Natural killer cell treated with Interleukin-12 subunit alpha and Interleukin-12 subunit beta and Interleukin-15 and Interleukin-18, amount 100 ng/mL, for 72 hours (primary cell): ENCODE results near the gene KIF19. TPM values are rescaled to one million over a fixed set of nuclear protein-coding genes. Genes with fewer than 3 reads are reported as not detected.

Experiments
- ATAC-seq, 2 donors: fragments of 150-1000 bp; cut with Tn5 transposase in 1 of 2; sonication (Bioruptor Pico), chemical (Tn5 transposase) in 1 of 2; 2 replicates each; pipeline ENCODE4 v1.10.0; 2021
- DNase-seq: peaks from one replicate; pipeline ENCODE4 v3.0.0; 2022; ENCODE audit warnings: low spot score
- H3K27ac Mint-ChIP-seq, 2 donors: 1 replicate in 1 of 2; 2 replicates in 1 of 2; pipeline ENCODE4 v1.8.0; 2022; ENCODE audit warnings: mixed read lengths in 2 of 2, mild to moderate bottlenecking in 1 of 2, moderate library complexity in 1 of 2
- H3K27me3 Mint-ChIP-seq, 2 donors: 1 replicate in 1 of 2; 2 replicates in 1 of 2; pipeline ENCODE4 v1.8.0; 2022; ENCODE audit warnings: mixed read lengths in 2 of 2
- H3K36me3 Mint-ChIP-seq: one replicate; pipeline ENCODE4 v1.8.0; 2022; ENCODE audit warnings: mixed read lengths
- H3K4me1 Mint-ChIP-seq, 2 donors: 1 replicate in 1 of 2; 2 replicates in 1 of 2; pipeline ENCODE4 v1.8.0; 2022; ENCODE audit warnings: low read depth in 2 of 2, mixed read lengths in 2 of 2, mild to moderate bottlenecking in 1 of 2
- H3K4me3 Mint-ChIP-seq: one replicate; pipeline ENCODE4 v1.8.0; 2022; ENCODE audit warnings: mixed read lengths
- H3K9me3 Mint-ChIP-seq: 2 replicates; pipeline ENCODE4 v1.8.0; 2022; ENCODE audit warnings: mixed read lengths
- total RNA-seq, 2 donors: library from RNA; stranded (reverse); gene quantifications; one replicate each; pipeline ENCODE4 v1.2.3, GENCODE V29; 2022

Gene KIF19
- total RNA-seq, 2 donors from 2014 or later = 0.29 TPM; not detected in 1

DNA sequence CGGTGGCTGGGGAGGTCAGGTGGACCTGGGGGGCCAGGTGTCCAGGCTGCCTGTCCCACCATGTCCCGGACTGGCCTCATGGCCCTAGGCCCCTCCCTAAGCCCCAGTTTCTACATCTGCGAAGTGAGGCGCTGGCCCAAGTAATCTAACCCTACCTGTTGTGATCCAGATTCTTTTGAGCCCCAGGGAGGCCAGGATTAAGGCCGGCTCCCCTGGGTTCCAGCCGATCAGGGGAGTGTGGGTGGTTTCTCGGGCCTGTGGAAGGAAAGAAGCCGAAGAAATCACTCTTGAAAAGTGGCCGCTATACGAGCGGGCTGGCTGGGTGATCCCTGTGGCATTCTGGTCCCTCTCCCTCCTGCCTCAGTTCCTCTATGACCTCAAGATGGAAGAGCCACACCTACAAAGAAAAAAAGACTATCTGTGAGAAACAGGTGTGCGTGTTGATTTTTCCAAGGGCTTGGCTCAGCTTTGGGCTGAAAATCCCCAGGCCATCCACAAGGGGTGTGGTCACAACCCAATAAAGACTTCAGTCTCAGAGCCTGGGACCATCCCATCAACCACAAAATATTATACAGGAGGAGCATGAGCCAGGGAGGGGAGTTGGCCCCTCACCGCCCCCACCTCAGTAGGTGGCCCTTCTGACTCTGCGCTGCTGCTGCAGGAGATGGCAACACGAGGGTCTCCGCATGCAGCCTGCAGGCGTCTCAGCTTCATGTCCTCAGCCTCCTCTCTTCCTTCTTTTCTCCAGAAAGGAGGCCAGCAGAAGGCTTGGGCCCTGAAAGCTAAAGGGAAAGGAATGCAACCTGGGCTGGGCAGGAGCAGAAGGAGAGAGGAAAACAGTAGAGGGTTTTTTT lies 61.6 kb downstream of the KIF19 start:
- DNase-seq (peak; percentile 50), ATAC-seq (no peak)
- Mint-ChIP-seq H3K27ac (no peak overlapping the region), H3K27me3 (no peaks in the 10 kb centered on the region), H3K4me1 (peaks cover 0 to 5% of the 10 kb centered on the region in 2 donors), H3K36me3 (no peaks in the 10 kb centered on the region), H3K4me3 (no peak overlapping the region), H3K9me3 (no peaks in the 10 kb centered on the region)

DNA sequence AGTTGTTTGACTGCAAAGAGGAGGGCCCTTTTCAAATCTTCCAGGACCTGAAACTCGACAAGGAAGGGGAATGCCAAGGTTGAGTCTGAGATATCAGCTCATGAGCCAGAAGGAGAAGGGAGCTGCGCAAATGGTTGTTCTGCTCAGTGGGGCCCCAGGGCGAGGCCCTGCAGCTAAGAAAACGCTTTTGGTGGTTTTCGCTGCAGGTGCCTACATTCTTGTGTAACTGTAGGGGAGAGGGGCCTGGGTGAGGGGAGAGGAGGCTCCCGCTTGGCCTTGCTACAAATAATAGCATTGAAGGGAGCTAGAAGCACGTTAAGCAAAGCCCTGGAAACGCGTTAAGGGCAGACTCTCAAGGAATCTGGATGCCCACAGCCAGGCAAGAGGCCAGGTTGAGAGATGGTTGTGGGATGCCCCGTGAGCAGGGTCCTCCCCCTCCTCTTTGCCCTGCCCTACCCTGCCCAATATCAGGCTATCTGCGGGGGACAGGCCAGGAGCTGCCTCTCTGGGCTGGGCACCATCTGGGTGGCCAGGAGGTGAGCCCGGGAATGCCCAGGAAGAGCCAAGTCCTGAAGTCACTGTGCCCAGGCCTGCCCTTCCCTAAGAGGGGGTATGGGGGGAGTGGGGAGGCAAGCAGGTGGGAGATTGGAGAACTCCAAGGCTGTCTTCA lies 63.2 kb downstream of the KIF19 start:
- DNase-seq (peak; percentile 49), ATAC-seq (no peak)
- H3K9me3 Mint-ChIP-seq = no peaks in the 10 kb centered on the region
- no peaks in the 10 kb centered on the region for H3K36me3 Mint-ChIP-seq
- no peak overlapping the region for H3K4me3 Mint-ChIP-seq
- peaks cover 0 to 5% of the 10 kb centered on the region in 2 donors for H3K4me1 Mint-ChIP-seq
- H3K27ac Mint-ChIP-seq = no peak overlapping the region
- no peaks in the 10 kb centered on the region for H3K27me3 Mint-ChIP-seq

DNA sequence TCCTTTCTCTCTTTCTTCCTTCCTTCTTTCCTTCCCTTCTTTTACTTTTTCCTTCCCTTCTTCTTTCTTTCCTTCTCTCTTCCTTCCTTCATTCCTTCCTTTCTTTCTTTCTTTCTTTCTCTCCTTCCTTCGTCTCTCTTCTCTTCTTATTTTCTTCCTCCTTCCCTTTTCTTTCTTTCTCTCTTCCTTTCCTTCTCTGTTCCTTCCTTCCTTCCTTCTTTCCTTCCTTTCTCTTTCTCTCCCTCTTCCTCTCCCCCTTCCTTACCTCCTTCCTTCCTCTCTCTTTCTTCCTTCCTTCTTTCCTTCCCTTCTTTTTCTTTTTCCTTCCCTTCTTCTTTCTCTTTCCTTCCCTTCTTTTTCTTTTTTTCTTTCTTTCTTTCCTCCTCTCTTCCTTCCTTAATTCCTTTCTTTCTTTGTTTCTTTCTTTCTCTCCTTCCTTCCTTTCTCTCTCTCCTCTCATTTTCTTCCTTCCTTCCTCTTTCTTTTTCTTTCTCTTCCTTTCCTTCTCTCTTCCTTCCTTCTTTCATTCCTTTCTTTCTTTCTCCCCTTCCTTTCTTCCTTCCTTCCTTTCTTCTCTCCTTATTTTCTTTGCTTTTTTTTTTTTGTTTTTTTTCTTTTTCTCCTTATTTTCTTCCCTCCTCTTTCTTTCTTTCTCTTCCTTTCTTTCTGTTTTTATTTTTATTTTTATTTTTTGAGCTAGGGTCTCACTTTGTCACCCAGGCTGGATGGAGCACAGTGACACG lies 64.1 kb downstream of the KIF19 start:
- Mint-ChIP-seq H3K4me3 (no peak overlapping the region), H3K27ac (no peak overlapping the region), H3K27me3 (no peaks in the 10 kb centered on the region), H3K36me3 (no peaks in the 10 kb centered on the region), H3K4me1 (peaks cover 0 to 5% of the 10 kb centered on the region in 2 donors), H3K9me3 (no peaks in the 10 kb centered on the region)
- no peak for DNase-seq
- ATAC-seq = no peak

DNA sequence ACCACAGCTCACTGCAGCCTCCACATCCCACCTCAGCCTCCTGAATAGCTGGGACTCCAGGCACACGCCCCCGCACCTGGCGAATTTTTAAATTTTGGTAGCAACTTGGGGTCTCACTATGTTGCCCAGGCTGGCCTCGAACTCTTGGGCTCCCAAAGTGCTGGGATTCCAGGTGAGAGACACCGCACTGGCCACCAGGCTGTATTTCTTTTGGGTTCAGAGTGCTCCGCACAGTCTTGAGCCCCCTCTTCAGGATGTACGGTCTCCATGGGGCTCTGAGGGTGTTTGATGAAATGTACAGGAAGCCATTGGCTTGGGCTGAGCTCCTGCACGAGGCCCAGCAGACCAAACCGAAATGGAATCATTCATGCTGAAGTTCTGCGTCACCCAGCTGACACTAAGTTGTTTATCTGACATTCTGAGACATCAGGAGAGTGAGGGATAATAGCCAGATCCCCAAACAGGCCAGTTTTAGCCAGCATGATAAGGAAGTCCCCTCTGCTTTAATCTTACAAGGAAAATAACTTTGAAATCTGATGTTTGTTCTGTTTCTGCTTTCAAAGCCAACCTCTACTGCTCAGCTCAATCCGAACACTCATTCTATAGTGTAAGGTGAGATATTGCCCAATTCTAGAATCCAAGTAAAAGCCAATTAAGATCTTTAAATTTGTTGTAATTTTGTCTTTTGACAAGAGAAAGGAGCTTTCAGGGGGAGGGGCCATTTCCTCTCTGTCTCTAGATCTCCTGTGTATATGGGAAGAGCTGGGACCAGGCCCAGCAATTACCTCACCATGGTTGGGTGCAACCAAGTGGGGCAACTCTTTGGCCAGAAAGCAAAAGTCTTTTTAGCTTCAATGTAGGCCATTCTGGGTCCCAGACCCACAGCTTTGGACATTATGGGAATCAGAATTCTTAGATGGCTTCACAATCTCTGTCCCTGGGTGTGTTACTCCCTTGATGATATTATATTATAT lies 64.9 kb downstream of the KIF19 start:
- no peaks in the 10 kb centered on the region for H3K27me3 Mint-ChIP-seq
- H3K27ac Mint-ChIP-seq = no peak overlapping the region
- peaks cover 0 to 5% of the 10 kb centered on the region in 2 donors for H3K4me1 Mint-ChIP-seq
- no peaks in the 10 kb centered on the region for H3K36me3 Mint-ChIP-seq
- ATAC-seq (no peak), DNase-seq (peak; percentile 42)
- H3K9me3 Mint-ChIP-seq = no peaks in the 10 kb centered on the region
- no peak overlapping the region for H3K4me3 Mint-ChIP-seq

DNA sequence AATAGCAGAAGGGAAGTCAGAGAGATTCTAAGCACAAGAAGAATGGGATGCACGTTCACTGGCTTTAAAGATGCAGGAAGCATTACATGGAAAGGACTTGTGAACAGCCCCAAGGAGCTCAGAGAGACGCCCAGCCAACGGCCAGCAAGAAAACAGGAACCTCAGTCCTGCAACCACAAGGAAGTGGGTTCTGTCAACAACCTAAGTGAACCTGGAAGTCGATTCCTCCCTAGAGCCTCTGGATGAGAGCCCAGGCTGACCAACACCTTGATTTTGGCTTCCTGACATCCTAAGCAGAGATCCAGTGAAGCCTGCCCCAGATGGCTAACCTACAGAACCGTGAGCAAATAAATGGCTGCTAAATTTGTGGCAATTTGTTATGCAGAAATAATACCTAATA lies 65.7 kb downstream of the KIF19 start:
- DNase-seq (peak; percentile 20), ATAC-seq (no peak)
- Mint-ChIP-seq H3K27ac (no peak overlapping the region), H3K4me1 (peaks cover 0 to 5% of the 10 kb centered on the region in 2 donors), H3K36me3 (no peaks in the 10 kb centered on the region), H3K9me3 (no peaks in the 10 kb centered on the region), H3K4me3 (no peak overlapping the region), H3K27me3 (no peaks in the 10 kb centered on the region)

DNA sequence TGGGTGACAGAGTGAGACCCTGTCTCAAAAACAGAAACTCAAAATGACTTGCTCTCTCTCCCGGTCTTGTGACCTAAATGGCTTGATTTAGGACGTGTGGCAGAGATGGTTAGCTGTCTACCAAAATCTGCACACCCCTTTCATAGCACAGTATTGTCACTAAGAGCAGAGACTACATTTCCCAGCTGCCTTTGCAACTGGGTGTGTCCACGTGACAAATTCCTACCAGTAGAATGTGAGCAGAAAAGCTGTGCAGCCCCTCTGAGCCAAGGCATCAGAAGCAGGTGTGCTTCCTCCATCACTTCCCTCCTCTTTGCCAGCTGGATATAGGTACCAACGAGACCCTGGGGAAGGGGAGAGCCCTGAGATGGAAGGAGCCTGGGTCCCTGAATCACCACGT lies 66.8 kb downstream of the KIF19 start:
- Mint-ChIP-seq H3K4me1 (peaks cover 0 to 5% of the 10 kb centered on the region in 2 donors), H3K36me3 (no peaks in the 10 kb centered on the region), H3K27me3 (no peaks in the 10 kb centered on the region), H3K4me3 (no peak overlapping the region), H3K27ac (no peak overlapping the region), H3K9me3 (no peaks in the 10 kb centered on the region)
- ATAC-seq = no peak
- DNase-seq = no peak

DNA sequence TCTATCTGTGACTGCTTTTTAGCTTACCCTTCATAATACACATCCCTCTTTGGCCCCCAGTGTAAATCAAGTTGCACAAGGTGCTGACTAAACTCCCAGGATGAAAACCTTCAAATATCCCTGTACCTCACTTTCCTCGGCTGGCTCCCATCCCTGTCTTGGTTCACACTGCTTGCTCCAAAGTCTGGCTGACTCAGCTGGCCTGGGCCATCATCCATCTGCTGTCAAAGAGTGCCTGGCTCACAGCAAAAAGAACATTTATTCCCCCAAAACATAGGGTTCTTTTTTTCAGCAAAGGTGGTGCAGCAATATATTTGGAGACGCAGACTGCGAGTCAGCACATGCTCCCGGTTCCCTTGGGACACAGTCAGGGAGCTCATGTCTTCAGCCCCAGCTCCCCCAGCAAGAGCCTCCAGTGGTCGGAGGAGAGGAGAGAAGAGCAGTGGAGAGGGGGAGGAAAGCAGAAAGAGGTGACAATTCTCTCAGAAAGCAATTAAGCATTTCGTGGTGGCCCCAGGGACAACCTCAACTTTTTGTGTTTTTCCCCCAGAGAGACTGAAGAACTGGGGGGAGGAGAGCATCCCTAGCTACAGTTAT lies 67.4 kb downstream of the KIF19 start:
- DNase-seq (peak; percentile 13), ATAC-seq (no peak)
- Mint-ChIP-seq H3K9me3 (no peaks in the 10 kb centered on the region), H3K36me3 (no peaks in the 10 kb centered on the region), H3K27ac (no peak overlapping the region), H3K4me1 (peaks cover 0 to 5% of the 10 kb centered on the region in 2 donors), H3K27me3 (no peaks in the 10 kb centered on the region), H3K4me3 (no peak overlapping the region)

DNA sequence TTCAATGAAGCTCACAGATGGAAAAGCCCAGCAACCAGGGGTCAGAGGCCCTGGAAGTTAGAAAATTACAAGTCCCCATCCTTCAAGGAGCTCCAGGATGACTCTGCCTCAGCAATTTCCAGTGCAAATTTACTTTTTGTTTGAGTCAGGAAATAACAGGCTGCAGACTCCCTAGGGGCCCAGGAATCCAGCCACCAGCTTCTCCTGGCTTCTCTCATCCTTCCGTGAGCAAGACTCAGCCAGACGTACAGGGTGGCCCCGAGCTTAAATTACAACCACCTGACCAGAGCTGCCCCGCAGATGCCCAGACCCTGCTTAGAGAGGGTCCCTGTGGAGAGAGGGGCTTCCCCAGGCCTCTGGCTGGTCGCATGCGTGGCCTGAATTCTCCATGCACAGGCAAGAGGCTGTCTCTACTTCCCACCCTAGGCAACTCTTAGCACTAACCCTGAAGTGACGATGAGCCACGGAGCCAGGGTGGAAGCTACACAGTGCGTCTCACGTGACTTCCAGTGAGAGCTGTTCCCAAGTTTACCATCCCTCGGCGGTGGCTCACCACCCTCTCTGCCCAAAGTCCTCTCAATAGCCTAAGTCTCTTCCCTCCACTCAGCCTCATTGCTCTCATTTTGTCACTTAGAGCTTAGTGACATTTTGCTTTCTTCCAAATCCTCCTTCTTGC lies 68.4 kb downstream of the KIF19 start:
- DNase-seq (peak; percentile 60), ATAC-seq (no peak)
- Mint-ChIP-seq H3K4me3 (no peak overlapping the region), H3K27ac (peak overlapping the region in 1 of 2 donors; percentile 49), H3K4me1 (peaks cover 0 to 5% of the 10 kb centered on the region in 2 donors), H3K27me3 (no peaks in the 10 kb centered on the region), H3K36me3 (no peaks in the 10 kb centered on the region), H3K9me3 (no peaks in the 10 kb centered on the region)

DNA sequence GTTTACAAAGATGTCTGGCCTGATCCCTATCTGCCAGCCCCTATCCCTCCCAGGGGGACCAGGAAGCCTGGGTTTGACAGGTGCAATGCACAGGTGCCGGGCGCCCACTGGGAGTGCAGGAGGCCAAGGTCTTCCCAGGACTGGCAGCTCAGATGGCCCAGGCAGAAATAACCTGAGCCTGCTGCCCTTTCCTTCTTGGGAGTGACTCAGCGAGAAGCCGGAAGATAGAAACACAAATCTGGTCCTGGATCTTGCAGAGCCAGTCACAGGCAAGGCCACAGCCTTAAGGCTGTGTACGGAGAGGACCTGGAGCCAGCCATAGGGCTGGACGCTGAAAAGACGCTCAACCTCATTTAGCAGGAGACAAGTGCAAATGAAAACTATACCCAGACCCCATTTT lies 69.0 kb downstream of the KIF19 start:
- H3K4me3 Mint-ChIP-seq = no peak overlapping the region
- ATAC-seq (no peak), DNase-seq (peak; percentile 32)
- no peaks in the 10 kb centered on the region for H3K36me3 Mint-ChIP-seq
- H3K27me3 Mint-ChIP-seq = peaks cover 0 to 2% of the 10 kb centered on the region in 2 donors
- H3K4me1 Mint-ChIP-seq = peaks cover 0 to 5% of the 10 kb centered on the region in 2 donors
- no peaks in the 10 kb centered on the region for H3K9me3 Mint-ChIP-seq
- H3K27ac Mint-ChIP-seq = peak overlapping the region in 1 of 2 donors; percentile 49

DNA sequence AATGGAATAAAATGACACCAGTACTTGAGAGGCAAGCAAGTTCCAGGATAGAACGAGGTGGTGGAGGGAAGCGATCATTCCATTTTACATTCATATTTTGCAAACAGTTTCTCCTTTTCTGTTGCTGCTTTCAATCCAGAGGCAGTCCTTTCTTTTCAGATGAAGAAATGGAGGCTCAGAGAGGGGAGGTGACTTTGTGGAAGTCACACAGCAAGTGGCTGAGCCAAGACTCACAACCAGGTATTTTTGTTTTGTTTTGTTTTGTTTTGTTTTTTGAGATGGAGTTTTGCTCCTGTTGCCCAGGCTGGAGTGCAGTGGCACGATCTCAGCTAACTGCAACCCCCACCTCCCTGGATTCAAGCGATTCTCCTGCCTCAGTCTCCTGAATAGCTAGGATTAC lies 70.5 kb downstream of the KIF19 start:
- Mint-ChIP-seq H3K9me3 (no peaks in the 10 kb centered on the region), H3K4me1 (peaks cover 0 to 2% of the 10 kb centered on the region in 2 donors), H3K27me3 (peaks cover 0 to 5% of the 10 kb centered on the region in 2 donors), H3K27ac (no peak overlapping the region), H3K36me3 (no peaks in the 10 kb centered on the region), H3K4me3 (no peak overlapping the region)
- ATAC-seq = no peak
- DNase-seq = peak; percentile 6

DNA sequence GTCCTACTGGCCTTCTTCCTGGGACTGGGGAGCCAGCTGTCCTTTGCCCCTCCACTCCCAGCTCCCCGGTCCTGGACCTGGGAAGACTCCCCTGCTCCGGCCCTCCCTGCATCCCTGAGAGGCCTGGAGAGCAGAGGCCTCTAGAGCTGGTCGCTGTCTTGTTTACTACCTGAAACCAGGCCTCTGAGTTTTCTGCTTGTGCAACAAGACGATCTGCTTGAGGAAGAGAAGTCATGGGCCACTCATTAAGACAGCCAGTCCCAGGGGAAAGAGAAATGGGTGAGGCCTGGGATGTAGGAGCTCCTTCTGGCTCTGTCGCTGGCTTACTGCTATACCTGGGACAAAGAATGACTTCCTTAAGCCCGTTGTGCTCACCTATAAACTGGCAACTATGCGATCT lies 76.0 kb downstream of the KIF19 start:
- ATAC-seq (no peak), DNase-seq (peak; percentile 20)
- Mint-ChIP-seq H3K4me1 (peaks cover 6% of the 10 kb centered on the region in 2 donors), H3K4me3 (no peak overlapping the region), H3K27ac (no peak overlapping the region), H3K36me3 (no peaks in the 10 kb centered on the region), H3K9me3 (no peaks in the 10 kb centered on the region), H3K27me3 (peaks cover 0 to 7% of the 10 kb centered on the region in 2 donors)

DNA sequence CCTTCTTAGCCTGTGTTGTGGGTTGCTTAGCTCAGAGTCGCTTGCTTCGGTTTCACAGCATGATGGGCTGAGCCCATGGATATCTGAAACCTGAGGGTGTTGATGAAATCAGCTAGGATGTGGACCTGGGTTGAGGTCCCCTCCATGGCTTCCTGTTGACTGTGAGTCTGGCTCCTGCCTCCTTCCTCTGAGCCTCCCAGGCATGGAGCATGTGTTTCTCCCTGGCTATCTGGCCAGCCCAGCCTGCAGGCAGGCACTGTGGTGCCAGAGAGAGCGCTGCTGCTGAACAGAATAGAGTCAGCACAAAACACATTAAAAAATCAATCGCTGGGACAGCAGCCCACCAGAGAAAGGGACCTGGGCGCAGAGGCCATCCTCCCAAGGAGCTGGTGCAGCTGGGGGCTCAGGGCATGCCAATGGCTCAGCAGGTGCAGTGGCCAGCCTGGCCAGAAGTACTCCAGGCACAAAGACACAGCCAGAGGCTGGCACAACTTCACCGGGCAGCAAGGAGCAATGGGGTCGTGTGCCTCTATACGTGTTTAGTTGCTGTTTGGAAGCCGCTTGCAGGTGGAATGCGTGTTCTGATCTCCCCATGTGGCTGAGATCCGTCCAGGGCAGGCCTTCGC lies 77.6 kb downstream of the KIF19 start:
- DNase-seq (no peak), ATAC-seq (no peak)
- H3K9me3 Mint-ChIP-seq = no peaks in the 10 kb centered on the region
- no peaks in the 10 kb centered on the region for H3K36me3 Mint-ChIP-seq
- no peak overlapping the region for H3K27ac Mint-ChIP-seq
- H3K4me1 Mint-ChIP-seq = peaks cover 6 to 8% of the 10 kb centered on the region in 2 donors
- peaks cover 0 to 7% of the 10 kb centered on the region in 2 donors for H3K27me3 Mint-ChIP-seq
- no peak overlapping the region for H3K4me3 Mint-ChIP-seq
